SH-SY5Y (cell line): ENCODE data around the gene COL4A4.

ENCODE experiments used
- GATA2 ChIP-seq: IDR thresholded peaks from 2 replicates; pipeline ENCODE4 v1.6.1; 2011; ENCODE audit warnings: mild to moderate bottlenecking, low read depth, low read length
- GATA3 ChIP-seq: IDR thresholded peaks from 2 replicates; pipeline ENCODE4 v1.6.1; 2011; ENCODE audit warnings: low read depth, mild to moderate bottlenecking, low read length, moderate library complexity

GRCh38 chr2:227016894-227017293, 147.1 kb downstream of the COL4A4 start:
- TF ChIP-seq GATA2 (no peak), GATA3 (no peak)
